ENCODE data around the gene NIPBL. TPM values are rescaled to one million over a fixed set of nuclear protein-coding genes. Genes with fewer than 3 reads are reported as not detected.

The NIPBL gene
- total RNA-seq, 1 experiment from 2014 or later = 45.1 TPM

GRCh38 chr5:36928947-36929346, 52.4 kb downstream of the NIPBL start:
- H3K27ac ChIP-seq (ENCODE audit: low read depth, low read length) = no peak overlapping the region
- ChIA-PET CTCF (no interaction called here), RAD21 (ENCODE audit: low non-redundant PET in 1 of 2, low total read pairs in 2 of 2, uncharacterized antibody in 2 of 2, unreplicated experiment in 2 of 2) (no interaction called here), POLR2A (no interaction called here)
- peaks cover 23% of the 10 kb centered on the region; the same call in 1 of the 2 replicates for H4K20me1 ChIP-seq (ENCODE audit: insufficient read depth)
- DNase-seq (ENCODE audit: low read depth, low spot score) (no peak), ATAC-seq (no peak)
- H3K36me3 ChIP-seq (ENCODE audit: control insufficient read depth in 1 of 2, insufficient read depth in 2 of 2, low read length in 2 of 2) = no peaks in the 10 kb centered on the region
- H3K4me3 ChIP-seq (replicated peaks in 1 of 2; ENCODE audit: low read depth in 1 of 2, low read length in 2 of 2) = no peak overlapping the region
- no peak overlapping the region for H3K9ac ChIP-seq (ENCODE audit: low read length)
- peaks cover 2 to 11% of the 10 kb centered on the region in 2 experiments; a peak in 3 of 4 replicates for H3K4me1 ChIP-seq (ENCODE audit: control insufficient read depth in 1 of 2, insufficient read depth in 2 of 2, low read length in 2 of 2)
- 0 out of 2 replicates have a peak, but pooled peaks have one; percentile 5 for TF ChIP-seq FOSL1 (IDR thresholded peaks at IDR 0.05; ENCODE audit: low read depth)
- no peak for TF ChIP-seq SP1 (IDR thresholded peaks at IDR 0.05; ENCODE audit: low read depth)
- H3K79me2 ChIP-seq (ENCODE audit: insufficient read depth, low read length) = peaks cover 100% of the 10 kb centered on the region
- H3K4me2 ChIP-seq (ENCODE audit: low read length) = peak overlapping the region; percentile 11; the same call in 1 of the 2 replicates
- 0 out of 2 replicates have a peak, but pooled peaks cover under 1% of the 10 kb centered on the region for H3K9me2 ChIP-seq (ENCODE audit: insufficient read depth)
- intact Hi-C loops (cut with micrococcal nuclease) = loop anchor here (5.0 kb wide), 1 partner anchor 48 kb away; no protein-coding TSS in a partner anchor
- H3K9me3 ChIP-seq (ENCODE audit: control insufficient read depth in 1 of 2, insufficient read depth in 1 of 2, low read depth in 1 of 2, low read length in 2 of 2) = no peaks in the 10 kb centered on the region
- H3K27me3 ChIP-seq (ENCODE audit: insufficient read depth, low read length) = no peaks in the 10 kb centered on the region
- no TSS peak for BruUV-seq (replicated peaks)
- H2AFZ ChIP-seq (ENCODE audit: low read depth, low read length, poor library complexity, severe bottlenecking) = no peak overlapping the region

GRCh38 chr5:36929438-36929837, 52.9 kb downstream of the NIPBL start:
- ChIA-PET RAD21 (ENCODE audit: low non-redundant PET in 1 of 2, low total read pairs in 2 of 2, uncharacterized antibody in 2 of 2, unreplicated experiment in 2 of 2) (no interaction called here), CTCF (no interaction called here), POLR2A (no interaction called here)
- Histone ChIP-seq H3K4me1 (ENCODE audit: control insufficient read depth in 1 of 2, insufficient read depth in 2 of 2, low read length in 2 of 2) (peaks cover 2 to 11% of the 10 kb centered on the region in 2 experiments; a peak in 3 of 4 replicates), H3K9ac (ENCODE audit: low read length) (no peak overlapping the region), H3K9me3 (ENCODE audit: control insufficient read depth in 1 of 2, insufficient read depth in 1 of 2, low read depth in 1 of 2, low read length in 2 of 2) (no peaks in the 10 kb centered on the region), H3K4me2 (ENCODE audit: low read length) (peak overlapping the region; percentile 11; the same call in 1 of the 2 replicates), H3K36me3 (ENCODE audit: control insufficient read depth in 1 of 2, insufficient read depth in 2 of 2, low read length in 2 of 2) (no peaks in the 10 kb centered on the region), H3K27me3 (ENCODE audit: insufficient read depth, low read length) (no peaks in the 10 kb centered on the region), H4K20me1 (ENCODE audit: insufficient read depth) (peaks cover 24% of the 10 kb centered on the region; the same call in 1 of the 2 replicates), H3K27ac (ENCODE audit: low read depth, low read length) (no peak overlapping the region), H3K9me2 (ENCODE audit: insufficient read depth) (0 out of 2 replicates have a peak, but pooled peaks cover 4% of the 10 kb centered on the region), H3K79me2 (ENCODE audit: insufficient read depth, low read length) (peaks cover 100% of the 10 kb centered on the region), H2AFZ (ENCODE audit: low read depth, low read length, poor library complexity, severe bottlenecking) (no peak overlapping the region), H3K4me3 (replicated peaks in 1 of 2; ENCODE audit: low read depth in 1 of 2, low read length in 2 of 2) (no peak overlapping the region)
- intact Hi-C loops (cut with micrococcal nuclease) = loop anchor here (5.0 kb wide), 1 partner anchor 48 kb away; no protein-coding TSS in a partner anchor
- BruUV-seq (replicated peaks) = no TSS peak
- DNase-seq (ENCODE audit: low read depth, low spot score) (no peak), ATAC-seq (no peak)
- TF ChIP-seq, protein P1, sequence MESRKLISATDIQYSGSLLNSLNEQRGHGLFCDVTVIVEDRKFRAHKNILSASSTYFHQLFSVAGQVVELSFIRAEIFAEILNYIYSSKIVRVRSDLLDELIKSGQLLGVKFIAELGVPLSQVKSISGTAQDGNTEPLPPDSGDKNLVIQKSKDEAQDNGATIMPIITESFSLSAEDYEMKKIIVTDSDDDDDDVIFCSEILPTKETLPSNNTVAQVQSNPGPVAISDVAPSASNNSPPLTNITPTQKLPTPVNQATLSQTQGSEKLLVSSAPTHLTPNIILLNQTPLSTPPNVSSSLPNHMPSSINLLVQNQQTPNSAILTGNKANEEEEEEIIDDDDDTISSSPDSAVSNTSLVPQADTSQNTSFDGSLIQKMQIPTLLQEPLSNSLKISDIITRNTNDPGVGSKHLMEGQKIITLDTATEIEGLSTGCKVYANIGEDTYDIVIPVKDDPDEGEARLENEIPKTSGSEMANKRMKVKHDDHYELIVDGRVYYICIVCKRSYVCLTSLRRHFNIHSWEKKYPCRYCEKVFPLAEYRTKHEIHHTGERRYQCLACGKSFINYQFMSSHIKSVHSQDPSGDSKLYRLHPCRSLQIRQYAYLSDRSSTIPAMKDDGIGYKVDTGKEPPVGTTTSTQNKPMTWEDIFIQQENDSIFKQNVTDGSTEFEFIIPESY (IDR thresholded peaks at IDR 0.05; ENCODE audit: extremely low read depth, insufficient replicate concordance, low read length) = no peak
- TF ChIP-seq JUND (IDR thresholded peaks at IDR 0.05) (no peak), POLR2AphosphoS5 (IDR thresholded peaks at IDR 0.05; ENCODE audit: low read depth, low read length) (no peak), CBX3 (IDR thresholded peaks at IDR 0.05; ENCODE audit: low read depth) (no peak), SRF (IDR thresholded peaks at IDR 0.05; ENCODE audit: low read depth) (no peak), EGR1 (IDR thresholded peaks at IDR 0.05; ENCODE audit: low read depth) (no peak), YY1 (IDR thresholded peaks at IDR 0.05; ENCODE audit: extremely low read depth, insufficient replicate concordance, low read depth, low read length) (no peak), POLR2A (IDR thresholded peaks at IDR 0.05; ENCODE audit: borderline replicate concordance, extremely low read depth, insufficient read depth, insufficient read length) (no peak), ZNF274 (IDR thresholded peaks at IDR 0.05; ENCODE audit: low read depth, low read length) (no peak), RAD21 (IDR thresholded peaks at IDR 0.05; ENCODE audit: low read depth) (no peak), SIN3A (IDR thresholded peaks at IDR 0.05; ENCODE audit: low read depth) (no peak), EZH2phosphoT487 (IDR thresholded peaks at IDR 0.05; ENCODE audit: borderline replicate concordance) (no peak), FOSL1 (IDR thresholded peaks at IDR 0.05; ENCODE audit: low read depth) (no peak)
